Aorta (tissue), 5 donors: ENCODE measurements around the gene GMPR2. TPM values are rescaled to one million over a fixed set of nuclear protein-coding genes. Genes with fewer than 3 reads are reported as not detected.

Experiments
- ATAC-seq: fragments of 200-7000 bp; cut with Tn5 transposase; one replicate; pipeline ENCODE4 v1.9.1; 2022; ENCODE audit warnings: moderate library complexity; ENCODE audit not compliant: low FRiP score
- DNase-seq, 2 donors: peaks; one replicate each; pipeline ENCODE4 v3.0.0-alpha.2; 2020
- H3K27ac ChIP-seq, 2 donors: one replicate each; pipeline ENCODE4 v1.5.1; 2013; ENCODE audit warnings: low read length in 2 of 2, mild to moderate bottlenecking in 2 of 2, moderate library complexity in 2 of 2, control low read depth in 1 of 2, inconsistent platforms in 1 of 2, low read depth in 1 of 2
- H3K27me3 ChIP-seq, 2 donors: one replicate each; pipeline ENCODE4 v1.6.1; 2013; ENCODE audit warnings: control low read depth in 1 of 2, low read length in 1 of 2, mild to moderate bottlenecking in 1 of 2, moderate library complexity in 1 of 2; ENCODE audit not compliant: insufficient read depth in 2 of 2, control insufficient read depth in 1 of 2
- H3K36me3 ChIP-seq, 2 donors: one replicate each; pipeline ENCODE4 v1.6.1; 2013; ENCODE audit warnings: control low read depth in 1 of 2, low read length in 1 of 2, mild to moderate bottlenecking in 1 of 2; ENCODE audit not compliant: insufficient read depth in 2 of 2, control insufficient read depth in 1 of 2
- H3K4me1 ChIP-seq, 2 donors: one replicate each; pipeline ENCODE4 v1.6.1; 2013; ENCODE audit warnings: low read length in 2 of 2, control low read depth in 1 of 2, mild to moderate bottlenecking in 1 of 2, moderate library complexity in 1 of 2; ENCODE audit not compliant: insufficient read depth in 2 of 2, control insufficient read depth in 1 of 2
- H3K4me3 ChIP-seq, 2 donors: one replicate each; pipeline ENCODE4 v1.5.1; 2013; ENCODE audit warnings: low read length in 2 of 2, control low read depth in 1 of 2, mild to moderate bottlenecking in 1 of 2
- H3K9me3 ChIP-seq: one replicate; pipeline ENCODE4 v1.6.1; 2013; ENCODE audit warnings: mild to moderate bottlenecking, low read length; ENCODE audit not compliant: control insufficient read depth
- WGBS, 2 donors: extraction: QIAGEN DNeasy Blood & Tissue Kit; methylation state at CpG; one replicate each; pipeline ENCODE4 v1.1.7; 2013; 5-methylcytosine and 5-hydroxymethylcytosine counted together
- intact Hi-C, 2 donors: fragments of 100-400 bp; cut with DNase I; formaldehyde crosslinking; loops; one replicate each; pipeline versions ENCODE4 v1.14.2 to v1.15.0; 2022
- polyA plus RNA-seq, 2 donors: library from polyadenylated mRNA; stranded (reverse); fragments of 200-250 nt; gene quantifications; one replicate each; pipeline ENCODE4 v1.2.3, GENCODE V29; 2013
- total RNA-seq, 2 donors: library from RNA; stranded (reverse); fragmentation: NEBNext Ultra II Directional; extraction: Animal tissue kit (Norgen Biotek cat#: 25700); gene quantifications; one replicate each; pipeline ENCODE4 v1.2.1, GENCODE V29; 2021
- donor health status: healthy with polysubstance abuse.
- donor health status: Bipolar disorder and iron deficiency.
- donor health status: DM: no; HTN: no; CAD: no.
- donor health status: DM: no; HTN: no; CAD: no.
- donor health status: DM: yes; HTN: yes; CAD: no.

The GMPR2 gene
- total and polyA plus RNA-seq, 4 donors: 44.6 to 66.6 (median 57.1) TPM

DNA sequence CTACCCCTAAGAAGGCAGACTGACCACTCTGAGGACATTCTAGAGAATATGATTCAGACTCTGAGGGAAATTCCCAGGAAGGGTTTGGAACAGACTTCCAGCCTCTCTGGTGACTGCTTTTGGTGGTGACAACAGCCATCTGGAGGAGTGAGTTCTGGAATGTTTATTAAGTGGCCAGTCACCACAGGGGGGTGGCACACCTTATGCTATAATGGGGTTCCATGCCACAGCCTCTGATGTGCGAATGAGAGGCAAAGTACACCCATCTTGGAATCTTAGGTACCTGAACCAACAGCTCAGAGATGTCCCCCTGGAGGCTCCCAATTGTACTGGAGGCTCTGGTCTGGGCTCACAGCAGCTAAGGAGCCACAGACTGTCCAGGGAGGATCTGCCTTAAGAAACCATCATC, 19.2 kb downstream of the GMPR2 start:
- Histone ChIP-seq H3K27ac (no peak overlapping the region), H3K4me1 (no peaks in the 10 kb centered on the region), H3K36me3 (no peaks in the 10 kb centered on the region), H3K9me3 (no peaks in the 10 kb centered on the region), H3K27me3 (no peaks in the 10 kb centered on the region), H3K4me3 (no peak overlapping the region)
- 78 to 86% methylated on average over 1 of the region's 1 CpG for WGBS, 2 donors
- no peak for ATAC-seq
- intact Hi-C loops: loop anchor here in 1 of 2 donors (5.0 kb wide), 1 partner anchor 165 kb away; no protein-coding TSS in a partner anchor
- DNase-seq: no peak

DNA sequence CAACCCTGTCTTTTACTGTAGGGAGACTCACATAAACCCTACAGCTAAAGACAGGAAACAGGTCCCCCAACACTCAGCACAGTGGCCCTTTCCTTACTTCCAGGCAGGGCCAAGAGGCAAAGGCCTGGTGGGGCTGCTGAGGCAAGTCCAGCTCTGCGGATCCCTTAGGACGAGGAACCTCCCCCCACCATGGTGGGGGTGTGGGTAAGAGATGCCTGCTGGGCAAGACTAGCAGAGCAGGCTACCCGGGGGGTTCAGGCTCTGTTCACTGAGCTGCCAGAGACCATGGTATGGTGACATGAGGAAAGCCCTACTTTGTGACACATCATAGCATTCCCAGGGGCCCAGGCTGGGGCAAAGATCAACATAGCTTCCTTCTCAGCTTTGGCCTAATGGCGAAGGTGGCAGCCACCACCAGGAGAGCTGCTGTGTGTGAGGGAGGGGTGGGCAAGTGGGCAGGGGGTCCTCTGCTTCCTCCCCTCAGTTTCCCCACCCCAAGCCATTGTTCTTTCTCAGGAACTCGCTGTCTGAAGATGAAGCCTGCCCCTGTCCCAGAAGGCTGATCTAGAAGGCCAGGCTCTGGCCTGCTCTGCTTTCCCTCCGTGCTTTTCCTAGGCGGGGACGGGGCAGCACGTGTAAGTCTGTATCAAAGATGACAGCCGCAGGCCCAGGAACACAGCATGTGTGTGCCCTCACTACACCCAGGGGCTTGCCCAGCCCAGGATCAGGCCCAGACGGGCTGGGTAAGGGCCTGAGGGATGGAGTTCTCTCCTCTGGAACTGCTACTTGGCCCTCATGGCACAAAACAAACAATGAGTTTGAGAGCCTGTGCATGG, 19.8 kb downstream of the GMPR2 start:
- no peak overlapping the region for H3K27ac ChIP-seq
- no peaks in the 10 kb centered on the region for H3K27me3 ChIP-seq
- no peaks in the 10 kb centered on the region for H3K36me3 ChIP-seq
- DNase-seq (peak in 1 of 2 donors; percentile 61), ATAC-seq (no peak)
- intact Hi-C loops: loop anchor here in 1 of 2 donors (5.0 kb wide), 1 partner anchor 165 kb away; no protein-coding TSS in a partner anchor
- WGBS, 2 donors: 74 to 78% methylated on average over 11 of the region's 11 CpGs
- H3K4me1 ChIP-seq: no peaks in the 10 kb centered on the region
- H3K9me3 ChIP-seq: no peaks in the 10 kb centered on the region
- H3K4me3 ChIP-seq: no peak overlapping the region

DNA sequence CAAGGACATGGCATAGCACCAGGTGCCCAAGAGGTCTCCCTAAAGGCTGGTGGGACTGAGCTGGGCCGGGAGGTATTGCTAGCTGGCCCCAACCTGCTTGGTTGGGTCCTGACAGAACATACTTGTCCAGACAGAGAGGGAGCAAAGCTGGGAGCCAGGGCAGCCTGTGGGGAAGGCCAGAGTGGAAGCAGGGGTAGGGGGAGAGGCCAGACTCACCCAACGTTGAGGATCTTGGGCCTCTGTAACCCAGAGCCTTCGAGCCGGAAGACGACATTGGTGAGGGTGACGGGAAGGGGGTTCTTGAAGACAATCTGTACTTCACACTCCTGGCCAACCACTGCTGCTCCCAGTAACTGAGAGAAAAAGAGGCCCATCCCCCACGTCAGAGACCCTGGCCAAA, 21.2 kb downstream of the GMPR2 start:
- 82 to 86% methylated on average over 7 of the region's 7 CpGs for WGBS, 2 donors
- intact Hi-C loops: loop anchor here in 1 of 2 donors (5.0 kb wide), 1 partner anchor 163 kb away; no protein-coding TSS in a partner anchor
- no peak overlapping the region for H3K27ac ChIP-seq
- no peaks in the 10 kb centered on the region for H3K9me3 ChIP-seq
- DNase-seq (no peak), ATAC-seq (no peak)
- no peaks in the 10 kb centered on the region for H3K27me3 ChIP-seq
- no peaks in the 10 kb centered on the region for H3K4me1 ChIP-seq
- no peaks in the 10 kb centered on the region for H3K36me3 ChIP-seq
- H3K4me3 ChIP-seq: no peak overlapping the region

DNA sequence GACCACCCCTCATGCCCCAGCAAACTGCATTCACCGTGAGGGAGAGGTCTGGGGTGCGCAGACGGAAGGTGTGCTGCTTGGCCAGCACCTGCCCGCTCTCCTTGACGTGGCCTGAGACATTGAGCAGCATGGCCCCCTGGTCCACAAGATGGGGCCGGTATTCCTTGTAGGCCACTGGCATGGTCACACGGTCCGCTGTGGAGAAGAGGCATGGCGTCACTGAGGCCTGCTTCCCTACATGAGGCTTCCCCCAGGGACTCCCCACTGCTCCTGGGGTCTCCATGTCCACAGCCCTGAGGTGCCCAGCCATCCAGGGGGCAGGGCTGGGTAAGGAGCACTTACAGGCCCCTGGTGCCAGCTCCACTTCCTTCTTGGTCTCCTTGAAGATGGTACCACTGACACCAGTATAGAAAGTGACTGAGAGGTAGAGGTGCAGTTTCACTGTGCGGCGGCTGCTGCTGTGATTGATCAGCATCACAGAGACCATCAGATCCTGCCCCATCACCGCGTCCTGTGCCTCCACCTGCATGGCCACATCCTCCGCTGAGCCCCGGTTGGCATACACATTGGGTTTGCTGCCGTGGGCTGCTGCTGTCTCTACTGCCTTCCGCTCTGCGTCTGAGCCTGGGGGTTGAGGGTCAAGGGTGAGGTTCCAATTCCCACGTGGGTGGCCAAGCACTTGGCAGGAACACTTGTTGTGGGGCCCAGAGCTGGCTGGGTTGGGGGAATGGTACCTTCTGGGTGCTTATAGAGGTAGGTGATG, 22.1 kb downstream of the GMPR2 start:
- H3K4me1 ChIP-seq: no peaks in the 10 kb centered on the region
- intact Hi-C loops: loop anchor here in 1 of 2 donors (5.0 kb wide), 1 partner anchor 162 kb away; no protein-coding TSS in a partner anchor
- H3K27ac ChIP-seq: no peak overlapping the region
- ATAC-seq (no peak), DNase-seq (no peak)
- H3K36me3 ChIP-seq: no peaks in the 10 kb centered on the region
- H3K4me3 ChIP-seq: no peak overlapping the region
- no peaks in the 10 kb centered on the region for H3K9me3 ChIP-seq
- H3K27me3 ChIP-seq: no peaks in the 10 kb centered on the region
- WGBS, 2 donors: 92 to 94% methylated on average over 19 of the region's 19 CpGs

DNA sequence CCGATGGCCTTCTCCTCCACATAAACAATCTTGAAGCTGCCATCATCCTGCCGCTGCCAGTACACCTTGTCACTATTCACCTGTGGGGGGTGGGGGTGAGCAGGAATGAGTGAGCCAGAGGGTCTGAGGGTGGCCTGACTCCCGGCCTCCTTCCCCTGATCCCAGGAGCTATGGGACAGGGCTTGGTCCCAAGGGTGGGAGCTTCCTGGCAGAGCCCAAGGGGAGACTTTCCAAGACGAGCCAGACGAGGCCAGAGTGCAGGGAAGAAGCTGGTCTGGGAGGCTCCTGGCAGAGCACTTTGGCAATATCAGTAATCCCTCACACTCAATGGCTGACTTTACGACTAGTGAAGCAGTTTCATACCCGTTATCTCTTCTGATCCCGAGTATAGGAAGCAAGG, 22.7 kb downstream of the GMPR2 start:
- Histone ChIP-seq H3K27me3 (no peaks in the 10 kb centered on the region), H3K9me3 (no peaks in the 10 kb centered on the region), H3K4me1 (no peaks in the 10 kb centered on the region), H3K27ac (no peak overlapping the region), H3K4me3 (no peak overlapping the region), H3K36me3 (no peaks in the 10 kb centered on the region)
- no peak for ATAC-seq
- intact Hi-C loops: no loop called here
- no peak for DNase-seq
- WGBS, 2 donors: 92 to 94% methylated on average over 8 of the region's 8 CpGs

DNA sequence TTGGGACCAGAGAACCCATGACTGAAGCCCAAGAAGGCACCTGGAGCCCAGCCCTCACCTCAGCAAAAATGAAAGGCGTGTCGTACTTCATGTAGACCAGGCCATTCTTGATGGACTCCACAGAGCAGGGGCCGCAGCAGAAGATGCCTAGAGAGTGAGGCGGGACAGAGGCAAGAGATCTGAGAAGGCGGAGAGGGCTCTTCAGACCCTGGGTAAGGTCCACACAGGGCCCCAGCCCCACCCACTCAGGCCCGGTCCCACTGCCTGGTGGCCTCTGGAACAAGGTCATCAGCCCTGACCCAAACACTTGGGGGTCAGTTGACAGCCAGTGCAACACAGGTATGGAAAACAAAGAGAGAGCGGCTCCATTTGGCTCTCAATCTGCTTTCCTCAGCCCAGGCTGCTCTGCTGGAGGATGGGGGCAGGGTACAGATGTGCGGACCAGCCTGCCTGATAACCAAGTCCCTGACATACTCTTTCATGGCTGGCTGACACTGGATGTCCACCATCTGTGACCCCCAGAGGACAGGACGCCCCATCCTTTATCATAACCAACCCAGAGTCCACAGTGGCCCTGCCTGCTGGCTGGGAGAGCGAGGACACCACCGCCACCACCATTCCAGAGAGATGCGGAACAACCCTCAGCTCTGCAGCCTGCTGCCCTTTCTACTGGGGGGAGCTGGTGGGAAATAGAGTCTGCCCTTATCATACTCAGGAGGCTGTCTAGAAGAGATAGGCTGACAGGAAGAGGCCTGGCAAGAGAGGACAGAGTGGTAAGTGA, 23.4 kb downstream of the GMPR2 start:
- Histone ChIP-seq H3K4me3 (no peak overlapping the region), H3K27me3 (no peaks in the 10 kb centered on the region), H3K27ac (no peak overlapping the region), H3K36me3 (no peaks in the 10 kb centered on the region), H3K4me1 (no peaks in the 10 kb centered on the region), H3K9me3 (no peaks in the 10 kb centered on the region)
- WGBS, 2 donors: 92 to 95% methylated on average over 12 of the region's 12 CpGs
- intact Hi-C loops: no loop called here
- no peak for ATAC-seq
- DNase-seq: no peak

DNA sequence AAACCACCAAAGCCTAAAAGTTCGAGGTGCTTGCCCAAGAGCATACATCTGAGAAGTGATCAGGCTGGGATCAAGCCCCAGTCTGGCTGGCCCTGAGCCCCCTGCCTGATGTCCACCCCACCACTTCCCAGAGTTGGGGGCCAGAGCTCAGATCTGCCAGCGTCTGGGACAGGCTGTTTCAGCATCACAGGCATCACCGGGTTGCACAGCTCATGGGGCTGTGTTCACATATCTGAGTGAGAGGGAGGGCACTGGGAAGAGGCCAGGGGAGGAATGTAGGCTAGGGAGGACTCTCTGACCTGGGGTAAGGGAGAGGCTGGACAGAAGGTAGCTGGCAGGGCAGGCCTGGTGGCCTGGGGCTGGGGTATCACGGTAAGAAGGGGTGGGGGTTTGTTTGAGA, 24.2 kb downstream of the GMPR2 start:
- Histone ChIP-seq H3K9me3 (no peaks in the 10 kb centered on the region), H3K27ac (no peak overlapping the region), H3K4me3 (no peak overlapping the region), H3K36me3 (no peaks in the 10 kb centered on the region), H3K27me3 (no peaks in the 10 kb centered on the region), H3K4me1 (no peaks in the 10 kb centered on the region)
- DNase-seq: no peak
- intact Hi-C loops: no loop called here
- WGBS, 2 donors: 65 to 66% methylated on average over 4 of the region's 4 CpGs
- no peak for ATAC-seq

DNA sequence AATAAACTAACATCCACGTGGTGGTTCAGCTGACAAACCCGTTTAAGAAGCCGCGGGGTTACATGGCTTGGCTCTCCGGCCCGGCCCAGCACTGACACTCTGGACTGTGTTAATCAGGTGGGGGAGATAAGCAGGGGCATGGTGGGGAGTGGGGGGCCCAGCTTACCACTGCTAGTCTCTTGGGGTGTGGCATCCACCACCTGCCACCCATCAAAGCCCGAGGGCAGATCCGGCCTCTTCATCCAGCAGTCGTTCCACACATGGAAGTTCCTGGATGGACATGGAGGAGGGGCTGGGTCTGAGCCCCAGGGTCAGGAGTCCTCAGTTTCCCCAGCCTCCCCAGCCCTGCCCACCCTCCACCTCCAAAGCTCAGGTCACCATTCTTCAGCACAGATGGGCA, 25.4 kb downstream of the GMPR2 start:
- Histone ChIP-seq H3K4me3 (no peak overlapping the region), H3K27ac (no peak overlapping the region), H3K9me3 (no peaks in the 10 kb centered on the region), H3K27me3 (no peaks in the 10 kb centered on the region), H3K4me1 (no peaks in the 10 kb centered on the region), H3K36me3 (no peaks in the 10 kb centered on the region)
- WGBS, 2 donors: 85 to 86% methylated on average over 9 of the region's 9 CpGs
- no peak for DNase-seq
- ATAC-seq: no peak
- intact Hi-C loops: no loop called here
